ENCODE results near the gene TUBGCP6.

GRCh38 chr22:50289151-50289941 is 44.5 kb upstream of the TUBGCP6 start:
- TF ChIP-seq CTCF (IDR thresholded peaks at IDR 0.05) (no peak), POLR2A (IDR thresholded peaks at IDR 0.05) (no peak), POLR2AphosphoS5 (IDR thresholded peaks at IDR 0.05) (no peak)

Data from prostate gland (tissue), 2 donors.